Gastrocnemius medialis (tissue), 4 donors: Measurements from ENCODE around the gene ARF3. TPM values are rescaled to one million over a fixed set of nuclear protein-coding genes. Genes with fewer than 3 reads are reported as not detected.

Experiments
- ATAC-seq, 2 donors: fragments of 150-250 bp; one replicate each; pipeline ENCODE4 v1.9.1; 2016
- DNase-seq, 2 donors: peaks; one replicate each; pipeline ENCODE4 v3.0.0-alpha.2; 2019
- H3K27ac ChIP-seq, 4 donors: fragments of 200-600 bp; sonication (generic); 1 replicate in 1 of 4; 2 replicates in 3 of 4; pipeline ENCODE4 v1.5.1; 2016 to 2018; ENCODE audit warnings: mild to moderate bottlenecking in 2 of 4, moderate library complexity in 1 of 4
- H3K27me3 ChIP-seq, 3 donors: fragments of 200-600 bp; sonication (generic) in 2 of 3; 1 replicate in 1 of 3; 2 replicates in 2 of 3; pipeline versions ENCODE4 v1.5.1 to v1.6.0; 2016 to 2019; ENCODE audit warnings: mild to moderate bottlenecking in 1 of 3, moderate library complexity in 1 of 3
- H3K36me3 ChIP-seq, 2 donors: fragments of 200-600 bp; sonication (generic) in 1 of 2; one replicate each; pipeline ENCODE4 v1.5.1; 2017 to 2018
- H3K4me1 ChIP-seq, 2 donors: fragments of 200-600 bp; sonication (generic) in 1 of 2; one replicate each; pipeline ENCODE4 v1.5.1; 2016 to 2017; ENCODE audit warnings: mild to moderate bottlenecking in 2 of 2
- H3K4me3 ChIP-seq, 4 donors: fragments of 200-600 bp; sonication (generic) in 3 of 4; 1 replicate in 1 of 4; 2 replicates in 3 of 4; pipeline ENCODE4 v1.5.1; 2016 to 2019; ENCODE audit warnings: mild to moderate bottlenecking in 2 of 4
- H3K9me3 ChIP-seq, 3 donors: fragments of 200-600 bp; sonication (generic) in 2 of 3; 1 replicate in 1 of 3; 2 replicates in 2 of 3; pipeline ENCODE4 v1.5.1; 2016 to 2019
- CTCF ChIP-seq, 5 experiments: fragments of 450-650 bp in 3 of 5; fragments of 200-600 bp in 2 of 5; sonication (generic) in 2 of 5; IDR thresholded peaks in 4 of 5; conservative IDR thresholded peaks in 1 of 5; 1 replicate in 4 of 5; 2 replicates in 1 of 5; pipeline ENCODE4 v1.5.1; 2016 to 2019; ENCODE audit warnings: antibody characterized with exemption in 5 of 5, mild to moderate bottlenecking in 3 of 5, moderate library complexity in 3 of 5
- POLR2A ChIP-seq, 2 donors: fragments of 450-650 bp; IDR thresholded peaks; one replicate each; pipeline ENCODE4 v1.6.1; 2017; ENCODE audit warnings: antibody characterized with exemption in 2 of 2, mild to moderate bottlenecking in 2 of 2, moderate library complexity in 2 of 2
- in situ Hi-C, 4 donors: fragments of 200-750 bp; cut with MboI; loops; one replicate each; pipeline versions ENCODE4 v1.15.0 to v1.8.0; 2017; ENCODE audit warnings: low sequenced_read_pairs in 4 of 4
- intact Hi-C: fragments of 100-400 bp; cut with DNase I; formaldehyde crosslinking; loops from one replicate; pipeline ENCODE4 v1.15.1; 2023; ENCODE audit warnings: low total_unique reads
- total RNA-seq, 4 donors: library from RNA; depleted of rRNA; stranded (reverse); fragments of >200 nt; gene quantifications; one replicate each; pipeline versions ENCODE4 v1.1.0 to v1.2.3, GENCODE V29; 2016

Gene ARF3
- total RNA-seq, 4 donors from 2014 or later: 4.9 to 17.2 (median 13.5) TPM

GRCh38 chr12:48961801-48962200 is 4.5 kb upstream of the ARF3 start:
- Histone ChIP-seq H3K4me1 (peaks cover 5 to 7% of the 10 kb centered on the region in 2 donors), H3K4me3 (no peak overlapping the region), H3K27ac (no peak overlapping the region), H3K9me3 (no peaks in the 10 kb centered on the region), H3K36me3 (no peaks in the 10 kb centered on the region), H3K27me3 (peaks cover 0 to 5% (median 4%) of the 10 kb centered on the region in 3 donors)
- ATAC-seq: no peak
- no peak for DNase-seq
- intact Hi-C loops (no loop called here), in situ Hi-C loops (no loop called here)
- TF ChIP-seq CTCF (IDR thresholded peaks at IDR 0.05 in 4 of 5, conservative IDR thresholded peaks at IDR 0.05 in 1 of 5) (no peak), POLR2A (IDR thresholded peaks at IDR 0.05) (no peak)

DNA sequence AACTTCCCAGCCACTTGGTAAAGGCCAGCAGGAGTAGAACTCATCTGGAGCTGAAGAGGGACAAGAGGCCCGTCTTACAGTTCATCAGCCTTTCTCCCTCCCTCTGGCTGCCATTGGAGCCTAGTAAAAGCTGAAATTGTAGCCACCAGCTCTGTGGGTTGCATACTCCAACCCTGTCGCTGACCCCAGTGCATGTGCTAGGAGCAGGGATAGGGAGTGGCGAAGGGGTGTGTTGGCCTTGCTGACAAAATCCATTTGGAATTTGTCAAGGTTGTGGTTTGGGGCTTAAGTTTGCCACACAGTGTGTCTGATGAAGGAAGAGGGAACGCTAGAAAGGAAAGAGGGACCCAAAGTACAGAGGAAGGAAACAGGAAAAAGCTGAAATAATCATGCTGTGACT is 4.0 kb upstream of the ARF3 start:
- Histone ChIP-seq H3K9me3 (no peaks in the 10 kb centered on the region), H3K4me1 (peaks cover 9 to 10% of the 10 kb centered on the region in 2 donors), H3K27me3 (peaks cover 0 to 5% (median 4%) of the 10 kb centered on the region in 3 donors), H3K36me3 (no peaks in the 10 kb centered on the region), H3K4me3 (no peak overlapping the region), H3K27ac (no peak overlapping the region)
- ATAC-seq (no peak), DNase-seq (no peak)
- in situ Hi-C loops (no loop called here), intact Hi-C loops (no loop called here)
- no peak for TF ChIP-seq POLR2A (IDR thresholded peaks at IDR 0.05)
- no peak for TF ChIP-seq CTCF (IDR thresholded peaks at IDR 0.05 in 4 of 5, conservative IDR thresholded peaks at IDR 0.05 in 1 of 5)

DNA sequence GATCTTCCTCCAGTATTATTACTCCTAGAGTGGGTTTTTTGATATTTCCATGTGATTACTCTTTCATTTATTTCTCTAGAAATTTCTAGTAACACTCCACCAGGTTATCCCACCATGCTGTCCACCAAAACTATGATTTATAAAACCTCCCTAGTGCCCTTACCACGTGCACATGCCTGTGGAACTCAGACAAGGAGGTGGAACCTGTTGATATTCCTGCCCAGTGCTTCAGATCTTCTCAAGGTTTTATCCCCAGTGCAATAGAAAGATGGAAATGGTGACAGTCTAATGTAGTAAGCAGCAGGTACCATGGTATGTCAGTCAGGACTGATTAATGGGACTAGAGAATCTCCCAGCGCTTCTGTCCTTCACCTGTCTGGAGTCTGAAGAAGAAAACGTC is 3.5 kb upstream of the ARF3 start:
- TF ChIP-seq POLR2A (IDR thresholded peaks at IDR 0.05) (no peak), CTCF (IDR thresholded peaks at IDR 0.05 in 4 of 5, conservative IDR thresholded peaks at IDR 0.05 in 1 of 5) (no peak)
- intact Hi-C loops: no loop called here

GRCh38 chr12:48958049-48958388 is 732 bp upstream of the ARF3 start:
- DNase-seq (no peak), ATAC-seq (no peak)
- peaks cover 15 to 16% of the 10 kb centered on the region in 2 donors for H3K4me1 ChIP-seq
- H3K4me3 ChIP-seq: peak overlapping the region; percentile 86 to 100 (median 88)
- peak overlapping the region in 1 of 4 donors; percentile 81 for H3K27ac ChIP-seq
- in situ Hi-C loops: no loop called here
- intact Hi-C loops: no loop called here
- no peak for TF ChIP-seq CTCF (IDR thresholded peaks at IDR 0.05 in 4 of 5, conservative IDR thresholded peaks at IDR 0.05 in 1 of 5)
- H3K9me3 ChIP-seq: no peaks in the 10 kb centered on the region
- peaks cover 0 to 5% (median 4%) of the 10 kb centered on the region in 3 donors for H3K27me3 ChIP-seq
- H3K36me3 ChIP-seq: no peaks in the 10 kb centered on the region

More for the DNA sequence above, 3.5 kb upstream of the ARF3 start:
- Histone ChIP-seq H3K27me3 (peaks cover 0 to 5% (median 4%) of the 10 kb centered on the region in 3 donors), H3K27ac (no peak overlapping the region), H3K36me3 (no peaks in the 10 kb centered on the region), H3K4me1 (peaks cover 14 to 15% of the 10 kb centered on the region in 2 donors), H3K9me3 (no peaks in the 10 kb centered on the region), H3K4me3 (no peak overlapping the region)
- in situ Hi-C loops: no loop called here
- DNase-seq: no peak
- no peak for ATAC-seq
